Endometrial microvascular endothelial cells (primary cell): ENCODE measurements around the gene HLA-DOB. TPM values are rescaled to one million over a fixed set of nuclear protein-coding genes. Genes with fewer than 3 reads are reported as not detected.
"Not testable (repeated sequence)": the region's sequence is repeated elsewhere in the genome, so short reads cannot be mapped to it uniquely, and the experiment has no call there.

ENCODE experiments used
- in situ Hi-C: cut with HindIII; loops from 2 replicates; pipeline ENCODE4 v1.10.0; 2017; ENCODE audit warnings: low sequenced_read_pairs, low pct_unique_long_range_greater_than_20kb; ENCODE audit errors: inconsistent ontology term
- total RNA-seq: library from RNA; depleted of rRNA; stranded (reverse); fragments of >200 nt; gene quantifications from one replicate; pipeline ENCODE4 v1.2.3, GENCODE V29; 2015; ENCODE audit errors: inconsistent ontology term

Gene HLA-DOB
- total RNA-seq, 1 donor from 2014 or later, result 1.0 TPM

DNA sequence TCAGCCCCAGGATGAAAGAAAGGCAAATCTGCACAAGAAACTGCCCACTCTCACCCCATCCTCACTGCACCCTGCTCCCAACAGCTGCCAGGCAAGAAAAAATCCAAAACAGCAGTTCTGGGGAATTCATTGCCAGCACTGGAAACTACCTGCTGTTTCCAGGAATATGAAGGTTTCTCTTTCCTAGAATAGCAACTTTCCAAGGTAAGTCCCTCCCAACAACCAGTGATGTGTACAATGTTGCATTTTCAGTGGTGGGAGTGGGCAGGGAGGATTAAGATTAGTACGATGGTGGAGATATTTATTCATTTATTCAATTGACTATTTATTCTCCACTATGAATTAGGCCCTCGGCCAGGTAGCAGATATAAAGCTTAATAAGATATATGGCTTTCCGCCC, 10.2 kb upstream of the HLA-DOB start:
- in situ Hi-C loops, result loop anchor here (25.0 kb wide), 1 partner anchor 160 kb away; no protein-coding TSS in a partner anchor

DNA sequence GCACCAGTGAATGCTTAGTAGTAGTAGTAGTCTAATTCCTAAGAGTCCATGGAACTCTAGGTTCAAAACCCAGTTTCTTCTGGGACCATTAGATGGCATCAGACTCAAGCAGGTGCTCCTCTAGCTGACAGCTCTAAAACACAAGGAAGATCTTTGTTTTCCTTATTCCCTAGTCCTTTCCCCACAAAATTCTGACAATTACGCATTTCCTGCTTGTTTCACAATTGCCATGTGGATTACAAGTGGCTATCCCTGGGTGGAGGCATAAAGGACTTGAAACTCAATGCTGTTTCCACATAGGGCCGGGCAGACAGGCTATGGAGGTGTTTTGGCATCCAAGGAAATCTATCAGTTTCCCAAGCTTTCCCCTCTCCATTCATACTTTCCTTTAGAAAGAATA, 9.2 kb upstream of the HLA-DOB start:
- in situ Hi-C loops, result loop anchor here (25.0 kb wide), 1 partner anchor 161 kb away; no protein-coding TSS in a partner anchor

DNA sequence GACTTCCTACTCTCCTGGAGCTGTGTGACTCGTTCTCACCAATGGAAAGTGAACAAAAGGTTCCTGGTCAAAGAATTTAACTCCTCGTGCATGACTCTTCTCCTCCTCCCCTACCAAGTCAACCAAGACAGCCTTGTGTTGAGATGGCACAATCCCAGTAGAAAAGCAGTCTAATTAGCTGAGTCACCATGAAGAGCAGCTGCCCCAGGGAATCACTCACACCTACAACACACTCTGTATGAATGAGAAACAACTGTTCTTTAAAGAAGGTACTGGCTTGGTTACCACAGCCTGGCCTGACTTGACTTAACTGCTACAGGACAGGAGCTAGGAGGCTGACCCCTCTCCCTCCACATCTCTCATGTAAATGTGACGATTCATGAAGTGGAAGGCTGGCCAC, 2.9 kb upstream of the HLA-DOB start:
- in situ Hi-C loops, result no loop called here

DNA sequence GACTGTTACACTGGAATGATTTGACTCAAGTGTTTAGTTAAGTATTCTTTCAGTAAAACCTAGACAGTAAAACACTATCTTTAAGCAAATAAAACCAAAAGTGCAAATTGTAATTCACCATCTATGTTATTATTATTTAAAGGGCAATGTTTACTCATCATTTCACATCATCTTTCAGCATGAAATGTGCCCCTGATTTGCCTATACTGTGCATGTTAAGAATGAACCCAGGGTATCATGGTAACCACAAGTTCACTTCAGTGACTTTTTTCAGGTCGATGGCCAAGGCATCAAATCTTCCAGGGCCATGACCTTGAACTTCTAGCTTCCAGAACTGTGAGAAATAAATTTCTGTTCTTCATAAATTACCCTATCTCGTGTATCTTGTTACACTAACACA, 2.1 kb upstream of the HLA-DOB start:
- in situ Hi-C loops, result no loop called here

DNA sequence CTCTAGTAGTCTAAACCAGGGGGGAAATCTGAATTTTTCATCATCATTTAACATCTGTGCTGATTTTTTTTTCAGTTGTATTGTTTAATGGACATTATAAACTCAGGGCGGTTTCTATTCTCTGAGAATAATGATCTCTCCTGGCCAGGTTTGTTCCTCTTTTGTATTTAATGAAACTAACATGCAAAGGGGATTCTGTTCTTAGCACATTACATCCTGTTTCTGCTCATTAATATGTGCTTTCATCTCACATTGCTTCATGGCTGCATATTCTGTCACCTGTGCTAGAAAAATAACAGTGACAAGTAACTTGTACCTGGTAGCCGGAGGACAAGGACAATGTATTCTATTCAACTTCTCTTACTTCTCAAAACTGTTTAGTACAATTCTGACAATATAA, 806 bp downstream of the HLA-DOB start:
- in situ Hi-C loops, result no loop called here

DNA sequence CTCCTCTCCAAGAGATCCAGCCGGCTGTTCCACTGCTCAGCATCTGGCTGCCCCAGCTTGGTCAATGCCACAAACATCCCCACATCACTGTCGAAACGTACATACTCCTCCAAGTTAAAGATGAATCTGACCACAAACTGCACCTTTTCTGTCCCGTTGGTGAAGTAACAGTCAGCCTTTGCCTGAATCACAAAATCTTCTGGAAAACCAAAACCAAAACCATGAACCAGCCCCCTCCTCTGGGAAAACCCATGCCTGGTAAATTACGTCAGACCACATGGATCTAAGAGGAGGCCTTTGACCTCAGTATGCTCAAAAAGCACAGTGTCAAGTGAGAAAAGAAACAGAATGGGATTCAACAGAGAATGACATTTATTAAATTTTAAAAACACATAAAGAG, 1.7 kb downstream of the HLA-DOB start:
- in situ Hi-C loops, result no loop called here

DNA sequence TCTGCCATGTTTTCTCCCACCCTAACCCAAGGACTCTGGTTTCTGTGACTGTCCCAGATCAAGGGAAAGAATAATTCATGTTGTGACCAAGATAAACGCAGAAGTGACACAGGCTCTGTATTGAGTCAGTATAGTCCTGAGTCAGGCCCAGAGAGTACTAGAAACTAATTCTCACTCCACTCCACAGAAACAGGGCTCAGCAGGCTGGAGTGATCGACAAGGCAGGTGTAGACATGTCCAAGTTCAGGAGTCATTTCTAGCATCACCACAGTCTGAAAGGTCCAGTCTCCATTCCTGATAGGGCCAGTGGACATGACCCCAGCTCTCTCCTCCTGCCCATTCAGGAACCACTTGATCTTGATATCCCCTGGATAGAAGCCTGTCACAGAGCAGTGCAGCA, 2.7 kb downstream of the HLA-DOB start:
- in situ Hi-C loops, result no loop called here

DNA sequence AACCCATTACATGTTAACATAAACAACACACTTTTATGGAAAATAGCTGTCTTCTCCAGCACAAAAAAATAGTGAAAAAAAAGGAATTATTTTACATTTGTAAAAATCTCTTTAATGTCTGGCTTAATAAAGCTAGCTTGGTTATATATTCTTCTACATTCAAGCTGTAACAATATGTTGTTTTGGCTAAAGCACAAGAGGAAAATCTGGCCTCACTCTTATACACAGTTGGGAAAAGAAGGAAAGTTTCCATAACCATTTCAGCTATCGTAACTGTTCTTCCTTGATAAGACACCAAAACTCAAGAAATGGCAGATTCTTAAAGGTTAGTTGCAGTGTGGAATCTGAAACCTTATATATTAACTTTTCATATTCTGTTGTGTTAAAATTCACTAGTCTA, 7.6 kb downstream of the HLA-DOB start:
- in situ Hi-C loops, result no loop called here

DNA sequence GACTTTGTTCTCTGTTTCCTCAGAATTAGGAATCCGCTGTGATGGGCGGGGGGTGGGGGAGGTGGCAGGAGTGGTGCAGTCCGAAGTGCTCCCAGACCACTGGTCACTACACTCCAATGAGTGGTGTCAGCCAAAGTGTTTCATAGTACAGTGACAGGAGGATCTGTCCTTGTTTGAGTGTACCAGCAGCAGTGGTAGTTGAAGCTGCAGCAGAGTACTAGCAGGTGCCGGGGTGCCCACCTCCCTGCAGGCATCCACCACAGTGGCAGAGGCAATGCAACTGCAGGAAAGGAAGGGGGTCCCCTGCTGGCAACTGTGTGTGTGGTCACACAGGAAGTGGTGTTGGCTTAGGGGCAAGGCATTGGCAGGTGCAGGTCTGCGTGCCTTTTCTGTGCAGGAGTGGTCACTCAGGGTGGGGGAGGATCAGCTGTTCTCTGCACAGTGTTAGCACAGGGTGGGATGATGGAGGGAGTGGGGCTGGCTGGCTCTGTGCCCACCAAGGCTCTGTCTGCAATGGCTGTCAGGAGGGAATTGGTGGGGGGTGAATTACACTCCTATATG, 9.7 kb downstream of the HLA-DOB start:
- in situ Hi-C loops, result no loop called here

DNA sequence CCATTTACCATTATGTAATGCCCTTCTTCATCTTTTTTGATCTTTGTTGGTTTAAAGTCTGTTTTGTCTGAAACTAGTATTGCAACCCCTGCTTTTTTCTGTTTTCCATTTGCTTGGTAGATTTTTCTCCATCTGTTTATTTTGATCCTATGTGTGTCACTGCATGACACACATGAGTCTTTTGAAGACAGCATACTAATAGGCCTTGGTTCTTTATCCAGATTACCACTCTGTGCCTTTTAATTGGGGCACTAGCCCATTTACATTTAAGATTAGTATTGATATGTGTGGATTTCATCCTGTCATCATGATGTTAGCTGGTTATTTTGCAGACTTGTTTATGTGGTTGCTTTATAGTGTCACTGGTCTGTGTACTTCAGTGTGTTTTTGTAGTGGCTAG, 11.4 kb downstream of the HLA-DOB start:
- in situ Hi-C loops, result not testable (repeated sequence)

DNA sequence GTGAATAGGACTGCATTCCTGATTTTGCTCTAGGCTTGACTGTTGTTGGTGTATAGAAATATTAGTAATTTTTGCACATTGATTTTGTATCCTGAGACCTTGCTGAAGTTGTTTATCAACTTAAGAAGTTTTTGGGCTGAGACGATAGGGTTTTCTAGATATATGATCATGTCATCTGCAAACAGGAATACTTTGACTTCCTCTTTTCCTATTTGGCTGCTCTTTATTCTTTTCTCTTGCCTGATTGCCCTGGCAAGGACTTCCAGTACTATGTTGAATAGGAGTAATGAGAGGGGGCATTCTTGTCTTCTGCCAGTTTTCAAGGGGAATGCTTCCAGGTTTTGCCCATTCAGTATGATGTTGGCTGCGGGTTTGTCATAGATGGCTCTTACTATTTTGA, 13.4 kb downstream of the HLA-DOB start:
- in situ Hi-C loops, result no loop called here

DNA sequence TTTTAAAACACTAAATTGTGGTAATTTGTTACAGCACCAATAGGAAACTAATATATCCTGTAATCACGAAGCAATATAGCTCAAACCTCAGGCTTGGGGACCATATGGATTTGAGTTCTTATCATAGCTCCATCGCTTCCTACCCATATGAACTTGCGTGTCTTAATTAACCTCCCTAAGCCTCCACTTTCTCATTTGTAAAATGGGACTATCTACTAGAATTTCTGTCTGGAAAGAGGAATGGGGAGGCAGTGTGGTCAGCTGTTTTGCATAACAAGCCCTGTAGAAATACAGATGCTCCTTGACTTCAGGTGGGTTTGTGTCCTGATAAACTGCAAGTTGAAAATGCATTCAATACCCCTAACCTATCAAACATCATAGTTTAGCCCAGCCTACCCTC, 17.1 kb downstream of the HLA-DOB start:
- in situ Hi-C loops, result no loop called here

DNA sequence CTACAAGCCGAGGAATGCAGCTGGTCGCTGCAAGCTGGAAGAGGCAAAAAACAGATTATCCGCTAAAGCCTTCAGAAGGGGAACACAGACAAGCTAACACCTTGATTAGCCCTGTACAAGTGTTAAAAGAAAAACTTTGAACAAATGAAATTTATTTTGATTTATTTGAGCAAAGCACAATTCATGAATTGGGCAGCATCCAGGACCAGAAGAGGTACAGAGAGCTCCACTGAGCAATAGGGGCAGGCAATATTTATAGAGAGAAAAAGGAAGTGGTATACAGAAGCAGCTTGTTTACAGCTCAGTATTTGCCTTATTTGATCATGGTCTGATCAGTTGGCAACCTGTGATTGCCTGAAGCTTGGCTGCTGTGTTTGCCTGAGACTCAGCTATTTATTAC, 17.6 kb downstream of the HLA-DOB start:
- in situ Hi-C loops, result no loop called here

DNA sequence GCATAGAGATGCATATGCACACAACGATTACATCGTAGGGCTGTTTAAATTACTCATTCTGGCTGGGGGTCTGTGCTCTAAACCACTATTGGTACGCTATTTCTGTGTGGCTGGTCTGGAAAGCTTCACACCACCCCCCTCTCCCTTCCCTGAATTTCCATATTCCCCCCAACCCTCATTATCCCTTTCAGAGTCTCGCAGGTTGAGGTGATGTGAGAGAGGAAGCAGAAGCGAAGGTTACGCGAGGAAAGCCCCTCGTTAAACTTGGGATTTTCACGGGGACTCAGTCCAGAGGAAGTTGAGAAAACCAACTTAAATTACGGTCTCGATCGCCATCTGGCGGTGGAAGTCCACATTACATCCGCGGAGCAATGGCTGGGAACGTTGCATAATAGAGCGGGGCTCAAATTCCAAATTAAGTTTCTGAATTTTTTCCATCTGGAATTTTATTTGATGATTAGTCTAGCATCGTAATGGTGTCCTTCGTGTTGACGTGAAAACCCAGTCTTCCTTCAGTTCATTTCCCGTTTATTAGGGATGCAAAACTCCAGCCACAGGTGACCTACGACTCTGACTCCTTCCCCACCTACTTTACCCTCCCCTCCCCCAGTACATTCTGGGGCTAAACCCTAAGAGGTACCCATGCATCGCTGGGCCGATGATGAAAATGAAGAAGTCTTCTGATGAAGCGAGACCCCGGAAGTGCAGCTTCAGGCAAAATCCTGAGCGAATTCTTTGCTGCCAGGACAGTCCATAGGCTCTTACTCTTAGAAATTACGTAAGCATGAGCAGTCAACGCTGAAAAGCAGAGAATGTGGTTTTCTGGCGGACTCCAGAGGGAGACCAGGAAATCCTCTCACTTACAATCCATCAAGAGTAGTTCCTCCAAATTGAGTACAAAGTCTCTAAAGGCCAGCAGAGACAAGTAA, 19.7 kb downstream of the HLA-DOB start:
- in situ Hi-C loops, result no loop called here

DNA sequence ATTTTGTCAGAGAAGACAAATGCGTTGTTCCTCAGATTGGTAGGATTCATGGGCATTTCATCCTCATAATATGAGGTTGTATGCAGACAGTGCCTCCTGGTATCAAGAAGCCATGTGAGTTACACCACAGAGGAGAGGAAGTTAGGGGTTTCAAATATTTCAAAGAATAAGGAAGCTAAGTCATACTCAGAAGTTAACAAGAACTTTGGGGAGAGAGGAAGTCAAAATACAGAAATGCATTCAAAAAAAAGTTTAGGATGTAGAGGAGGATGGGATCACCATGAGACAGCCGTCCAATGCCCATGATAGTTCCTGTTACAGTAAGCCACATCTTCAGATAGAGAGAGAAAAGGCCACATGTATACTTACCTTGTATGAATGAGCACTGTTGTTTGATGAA, 22.3 kb downstream of the HLA-DOB start:
- in situ Hi-C loops, result no loop called here

DNA sequence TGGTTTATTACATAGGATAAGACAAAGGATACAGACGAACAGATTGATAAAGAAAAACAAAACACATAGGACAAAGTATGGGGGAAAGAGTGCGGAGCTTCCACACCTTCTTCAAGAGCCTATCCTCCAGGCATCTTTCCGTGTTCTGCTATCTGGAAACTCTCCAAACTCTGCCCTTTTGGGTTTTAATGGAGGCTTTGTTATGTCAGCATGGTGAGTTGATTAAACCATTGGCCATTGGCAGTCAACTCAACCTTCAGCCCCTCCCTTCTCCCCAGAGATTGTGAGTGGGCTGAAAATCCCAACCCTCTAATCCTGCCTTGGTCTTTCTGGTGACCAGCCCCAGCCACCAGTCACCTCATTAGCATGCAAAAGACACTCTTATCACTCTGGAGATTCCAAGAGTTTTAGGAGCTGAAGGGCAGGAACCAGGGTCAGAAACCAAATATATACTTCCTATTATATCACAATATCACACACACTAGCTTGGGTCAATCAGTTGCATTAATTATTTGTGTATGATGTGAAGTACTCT, 23.8 kb downstream of the HLA-DOB start:
- in situ Hi-C loops, result no loop called here

DNA sequence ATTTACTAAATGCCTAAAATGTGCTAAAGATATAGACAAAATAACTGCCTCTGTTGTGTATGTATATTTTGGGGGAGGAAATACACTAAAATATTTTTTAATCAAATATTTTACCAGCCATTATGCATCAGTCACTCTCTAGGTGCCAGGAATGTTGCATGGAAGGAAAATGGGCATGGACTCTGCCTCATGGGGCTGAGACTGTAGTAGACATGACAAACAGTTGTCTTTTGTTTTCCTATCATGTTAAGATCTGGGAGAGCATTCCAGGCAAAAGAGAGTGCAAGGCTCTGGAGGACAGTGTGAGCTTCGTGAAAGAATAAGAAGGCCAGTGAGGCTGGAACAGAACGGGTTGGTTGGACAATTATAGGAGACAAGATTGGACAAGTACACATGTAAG, 26.5 kb downstream of the HLA-DOB start:
- in situ Hi-C loops, result no loop called here

DNA sequence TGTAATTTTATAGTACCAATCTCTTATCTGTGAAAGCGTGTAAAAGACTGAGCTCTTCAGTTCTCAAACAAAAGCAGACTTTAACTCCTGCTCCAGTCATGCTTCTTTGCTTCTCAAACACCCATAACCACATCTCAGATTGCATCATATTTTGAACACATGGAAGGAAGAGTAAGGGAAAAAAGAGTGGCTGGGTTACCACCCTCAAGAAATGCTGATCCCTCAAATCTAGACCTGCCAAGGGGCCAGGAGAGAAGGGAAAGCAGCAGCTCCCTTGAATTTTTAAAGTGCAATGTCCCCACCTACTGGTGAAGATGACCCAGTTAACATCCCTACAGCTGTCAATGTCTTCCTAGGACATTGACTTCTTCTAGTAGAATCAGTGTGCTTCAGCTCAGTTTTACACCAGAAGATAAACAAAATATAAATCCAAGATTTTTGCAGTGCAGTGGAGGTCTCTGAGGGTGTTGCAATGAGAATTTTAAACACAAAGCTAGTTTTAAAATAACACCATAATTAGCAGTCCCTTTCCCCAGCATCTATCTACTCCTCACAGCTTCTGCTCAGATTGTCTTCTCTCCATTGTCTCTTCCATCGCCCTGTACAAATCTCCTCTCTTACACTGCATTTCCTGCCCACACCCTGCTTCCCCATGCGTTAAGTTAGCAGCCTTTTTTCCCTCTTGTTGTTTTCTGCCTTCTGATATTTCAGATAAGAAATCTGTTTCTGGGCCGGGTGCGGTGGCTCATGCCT, 30.8 kb downstream of the HLA-DOB start:
- in situ Hi-C loops, result no loop called here

DNA sequence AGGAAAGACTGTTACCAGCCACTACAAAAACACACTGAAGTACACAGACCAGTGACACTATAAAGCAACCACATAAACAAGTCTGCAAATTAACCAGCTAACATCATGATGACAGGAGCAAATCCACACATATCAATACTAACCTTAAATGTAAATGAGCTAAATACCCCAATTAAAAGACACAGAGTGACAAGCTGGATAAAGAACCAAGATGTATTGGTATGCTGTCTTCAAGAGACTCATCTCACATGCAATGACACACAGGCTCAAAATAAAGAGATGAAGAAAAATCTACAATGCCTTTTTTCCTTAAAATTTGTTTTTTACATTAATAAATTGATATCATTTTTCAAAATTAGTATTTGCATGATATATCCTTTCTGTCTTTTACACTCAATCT, 33.9 kb downstream of the HLA-DOB start:
- in situ Hi-C loops, result not testable (repeated sequence)

DNA sequence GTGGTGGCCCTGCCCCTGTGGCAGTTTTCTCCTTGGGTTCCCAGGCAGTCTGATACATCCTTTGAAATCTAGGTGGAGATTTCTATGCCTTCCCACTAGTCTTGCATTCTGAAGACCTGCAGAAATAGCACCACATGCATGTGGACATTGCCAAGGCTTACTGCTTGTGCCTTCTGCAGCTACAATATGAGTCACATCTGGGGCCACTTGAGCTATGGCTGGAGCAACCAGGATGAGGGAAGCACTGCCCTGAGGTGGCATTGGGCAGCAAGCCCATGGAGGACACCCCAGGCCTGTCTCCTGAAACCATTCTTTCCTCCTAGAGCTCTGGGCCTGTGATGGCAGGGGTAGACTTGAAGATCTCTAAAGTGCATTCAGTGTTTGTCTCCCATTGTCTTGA, 37.8 kb downstream of the HLA-DOB start:
- in situ Hi-C loops, result no loop called here
